ENCODE results near the gene PRKAA1.
A peak's percentile ranks its signal among the peaks of the same experiment; 100 is the strongest.
"Not testable (repeated sequence)": the region's sequence is repeated elsewhere in the genome, so short reads cannot be mapped to it uniquely, and the experiment has no call there.

The PRKAA1 gene

DNA sequence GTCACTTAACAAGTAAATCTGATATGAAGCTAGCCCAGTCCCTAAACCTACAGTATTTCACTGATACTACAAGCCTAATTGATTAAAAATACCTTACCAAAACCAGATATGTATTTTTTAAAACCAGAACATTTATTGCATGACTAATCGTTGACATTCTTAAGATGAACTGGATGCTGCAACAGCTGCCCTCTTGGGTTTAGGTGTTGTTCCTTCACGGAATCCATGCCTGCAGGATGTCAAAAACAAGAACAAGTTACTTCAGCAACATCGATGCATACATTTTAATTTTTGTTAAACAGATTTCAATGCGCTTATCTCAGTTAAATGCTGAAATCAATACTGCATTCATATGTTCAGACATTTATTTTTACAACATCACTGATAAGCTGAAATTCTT lies 34.2 kb upstream of the PRKAA1 start:
- FAIRE-seq (no peak), DNase-seq (ENCODE audit: insufficient read length) (no peak)
- TF ChIP-seq POLR2AphosphoS5 (IDR thresholded peaks at IDR 0.05; ENCODE audit: low read depth, low read length) = no peak
- no peak for TF ChIP-seq TAF1 (IDR thresholded peaks at IDR 0.05; ENCODE audit: borderline replicate concordance, low read depth, low read length)
- no peak for TF ChIP-seq POLR2A (IDR thresholded peaks at IDR 0.05; ENCODE audit: low read depth, low read length)

DNA sequence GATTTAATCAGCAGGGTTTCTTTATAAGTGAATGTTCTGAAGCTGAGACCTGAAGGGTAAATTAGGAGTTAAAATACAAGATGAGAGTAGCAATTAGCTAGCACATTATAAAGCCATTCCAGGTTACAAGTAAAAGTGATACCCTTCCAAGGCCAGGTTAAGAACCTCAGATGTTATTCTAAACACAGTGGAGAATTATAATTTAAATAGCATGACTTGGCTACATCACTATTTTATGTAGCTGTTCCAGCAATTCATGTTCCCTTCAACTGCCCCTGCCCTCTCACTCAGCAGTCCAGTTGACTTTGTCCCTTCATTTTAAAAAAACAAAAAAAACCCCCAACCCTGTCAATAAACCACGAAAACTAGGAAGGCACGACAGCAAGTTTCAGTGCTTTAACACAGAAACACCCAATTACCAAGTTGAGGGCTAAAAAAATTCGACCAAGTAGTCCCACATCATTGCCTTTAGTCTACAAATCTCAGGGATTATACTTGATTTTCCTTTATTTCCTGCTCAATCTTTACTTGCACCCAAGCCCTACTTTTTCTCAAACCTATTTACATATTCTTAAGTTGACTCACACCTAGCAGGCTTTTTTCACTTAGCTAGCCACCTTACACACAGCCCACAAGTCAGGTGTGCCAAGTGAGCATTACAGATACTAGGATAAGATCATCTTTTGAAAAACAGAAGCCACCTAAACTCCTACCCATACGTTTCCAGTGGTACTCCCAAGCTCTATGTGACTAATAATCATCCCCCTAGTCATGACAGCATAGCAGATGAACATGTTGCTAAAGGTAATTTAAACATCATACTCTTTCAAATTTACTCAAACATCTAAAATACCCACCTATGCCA lies 33.4 kb upstream of the PRKAA1 start:
- TF ChIP-seq POLR2A (IDR thresholded peaks at IDR 0.05; ENCODE audit: low read depth, low read length) (no peak), POLR2AphosphoS5 (IDR thresholded peaks at IDR 0.05; ENCODE audit: low read depth, low read length) (0 out of 2 replicates have a peak, but pooled peaks have one; percentile 2), TAF1 (IDR thresholded peaks at IDR 0.05; ENCODE audit: borderline replicate concordance, low read depth, low read length) (no peak)

DNA sequence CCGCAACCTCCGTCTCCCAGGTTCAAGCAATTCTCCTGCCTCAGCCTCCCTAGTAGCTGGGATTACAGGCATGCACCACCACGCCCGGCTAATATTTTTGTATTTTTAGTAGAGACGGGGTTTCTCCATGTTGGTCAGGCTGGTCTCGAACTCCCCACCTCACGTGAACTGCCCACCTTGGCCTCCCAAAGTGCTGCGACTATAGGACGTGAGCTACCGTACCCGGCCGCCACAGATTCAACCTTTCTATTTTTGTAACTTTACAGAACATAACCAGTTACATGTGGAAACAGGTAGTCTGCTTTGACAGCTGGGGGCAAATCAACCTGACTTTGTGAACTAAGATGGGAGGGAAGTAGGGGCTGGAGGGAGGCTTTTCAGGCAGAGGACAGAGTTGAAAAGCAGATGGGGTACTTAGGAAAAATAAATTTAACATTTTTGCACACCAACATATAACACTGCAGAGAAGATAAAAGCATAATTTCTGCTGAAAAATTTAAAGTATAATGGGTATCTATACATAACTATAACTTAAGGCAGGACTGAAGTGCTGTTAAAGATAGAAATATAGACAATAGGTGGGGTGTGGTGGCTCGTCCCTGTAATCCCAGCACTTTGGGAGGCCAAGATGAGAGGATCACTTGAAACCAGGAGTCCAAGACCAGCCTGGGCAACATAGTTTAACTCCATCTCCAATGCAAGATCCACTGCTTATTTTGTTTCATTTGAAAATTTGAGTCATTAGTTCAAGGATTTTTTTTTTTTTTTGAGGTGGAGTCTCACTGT lies 31.8 kb upstream of the PRKAA1 start:
- no peak for TF ChIP-seq POLR2A (IDR thresholded peaks at IDR 0.05; ENCODE audit: low read depth, low read length)
- no peak for TF ChIP-seq POLR2AphosphoS5 (IDR thresholded peaks at IDR 0.05; ENCODE audit: low read depth, low read length)
- TF ChIP-seq TAF1 (IDR thresholded peaks at IDR 0.05; ENCODE audit: borderline replicate concordance, low read depth, low read length) = no peak
- no peak for FAIRE-seq
- DNase-seq (ENCODE audit: insufficient read length) = no peak

More for the DNA sequence above, 33.4 kb upstream of the PRKAA1 start:
- FAIRE-seq = no peak
- no peak for DNase-seq (ENCODE audit: insufficient read length)

DNA sequence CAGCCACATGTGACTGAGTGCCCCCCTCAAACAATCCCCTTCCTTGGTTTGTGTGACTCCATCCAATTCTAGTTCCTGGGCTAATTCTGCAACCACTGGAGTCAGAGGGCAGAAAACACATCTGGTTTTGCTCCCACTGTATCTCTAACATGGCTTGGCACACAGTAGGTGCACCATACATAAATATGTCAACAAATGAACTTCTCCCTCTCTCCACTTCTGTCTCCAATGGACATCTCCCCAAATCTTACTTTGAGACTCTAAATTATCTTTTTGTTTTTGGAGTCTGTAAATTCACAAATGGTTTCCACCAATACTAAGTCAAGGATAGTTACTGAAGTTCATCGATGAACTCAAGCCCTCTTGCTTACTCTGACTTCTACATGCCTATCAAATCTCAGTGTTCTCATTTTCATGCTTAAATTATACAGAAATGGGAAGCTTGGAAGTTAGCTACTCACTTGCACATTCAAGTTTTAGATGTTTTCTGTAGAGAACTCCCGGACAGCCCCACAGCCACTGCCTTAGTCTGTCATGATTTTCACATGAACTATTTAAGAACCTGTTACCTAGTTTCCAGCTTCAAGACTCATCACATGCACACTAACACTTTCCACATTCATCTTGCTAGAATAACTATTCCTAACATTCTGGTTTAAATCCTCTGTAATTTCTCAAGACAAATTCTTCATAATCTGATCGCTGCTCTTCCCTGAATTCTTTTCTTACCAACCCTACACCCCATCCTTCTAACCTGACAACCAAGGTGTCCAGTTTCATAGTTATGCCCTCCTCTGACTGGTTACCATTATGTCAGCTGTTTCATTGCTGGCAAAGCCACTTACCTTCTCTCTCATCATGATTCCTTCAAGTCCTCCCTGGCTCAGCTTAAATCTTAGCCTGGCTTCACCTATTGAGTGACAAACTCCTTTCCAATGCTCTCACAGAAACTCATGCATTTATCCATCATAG lies 30.8 kb upstream of the PRKAA1 start:
- peak; percentile 89; the same call in 1 of the 2 replicates for TF ChIP-seq POLR2AphosphoS5 (IDR thresholded peaks at IDR 0.05; ENCODE audit: low read depth, low read length)
- TF ChIP-seq POLR2A (IDR thresholded peaks at IDR 0.05; ENCODE audit: low read depth, low read length) = peak; percentile 72
- no peak for TF ChIP-seq TAF1 (IDR thresholded peaks at IDR 0.05; ENCODE audit: borderline replicate concordance, low read depth, low read length)
- FAIRE-seq = no peak
- no peak for DNase-seq (ENCODE audit: insufficient read length)

DNA sequence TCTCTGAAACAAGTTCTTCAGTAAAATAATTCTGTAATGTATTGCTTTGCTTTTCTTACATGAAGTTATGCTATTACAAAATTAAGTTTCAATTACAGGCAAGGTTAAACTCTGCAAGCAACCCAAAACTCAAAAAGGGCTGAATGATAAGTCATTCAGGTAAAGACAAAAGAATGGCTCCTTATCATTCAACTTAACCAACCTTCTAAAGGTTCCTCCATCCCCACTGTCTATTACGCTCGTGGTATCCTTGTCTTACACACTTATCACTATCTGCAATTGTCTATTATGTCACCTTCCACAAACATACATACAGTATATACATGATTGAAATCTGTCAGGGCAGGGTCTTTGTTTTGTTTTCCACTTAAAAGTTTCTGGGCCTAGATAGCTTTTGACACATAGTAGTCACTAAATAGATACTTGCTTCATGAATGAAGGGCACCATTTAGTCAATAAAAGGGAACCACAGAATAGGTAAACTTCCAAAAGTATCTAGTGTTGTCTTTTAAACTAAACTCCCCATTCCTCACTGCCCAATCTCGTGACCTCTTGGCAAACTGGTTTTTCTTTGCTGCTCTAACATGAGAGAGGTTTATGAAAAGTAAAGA lies 30.0 kb upstream of the PRKAA1 start:
- TF ChIP-seq TAF1 (IDR thresholded peaks at IDR 0.05; ENCODE audit: borderline replicate concordance, low read depth, low read length) = no peak
- TF ChIP-seq POLR2A (IDR thresholded peaks at IDR 0.05; ENCODE audit: low read depth, low read length) = no peak; the same call in 1 of the 2 replicates
- TF ChIP-seq POLR2AphosphoS5 (IDR thresholded peaks at IDR 0.05; ENCODE audit: low read depth, low read length) = no peak; the same call in 1 of the 2 replicates
- DNase-seq (ENCODE audit: insufficient read length) (no peak), FAIRE-seq (no peak)

DNA sequence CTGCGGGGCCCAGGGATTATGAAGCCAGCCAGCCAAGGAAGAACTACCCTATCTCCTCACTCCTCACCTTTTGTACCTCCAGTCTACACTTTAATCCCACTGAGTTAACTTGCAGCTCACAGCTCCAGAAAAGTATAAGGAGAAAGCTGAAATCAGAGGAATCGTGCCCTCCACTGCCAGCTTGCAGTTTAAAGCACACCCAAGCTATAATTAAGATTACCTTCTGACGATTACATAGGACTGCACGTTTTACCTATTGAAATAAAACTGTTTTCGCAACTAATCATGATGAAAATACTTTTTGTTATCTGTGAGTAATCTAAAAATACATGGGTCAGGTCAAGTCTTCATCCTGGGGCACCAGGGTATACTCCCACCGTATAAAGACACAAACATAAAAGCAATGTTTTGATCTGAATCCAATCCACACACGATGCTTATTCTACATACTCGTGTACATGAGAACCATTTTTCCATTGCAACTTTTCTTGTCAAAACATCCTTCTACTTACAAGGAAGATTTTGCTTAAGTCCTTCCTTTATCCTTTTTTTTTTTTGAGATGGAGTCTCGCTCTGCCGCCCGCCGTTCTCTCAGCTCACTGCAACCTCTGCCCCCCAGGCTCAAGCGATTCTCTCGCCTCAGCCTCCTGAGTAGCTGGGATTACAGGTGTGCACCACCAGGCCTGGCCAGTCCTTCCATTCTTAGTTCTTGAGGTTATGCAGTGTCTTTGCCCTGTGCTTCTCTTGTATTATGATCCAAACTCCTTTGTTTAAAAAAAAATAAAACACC lies 29.2 kb upstream of the PRKAA1 start:
- TF ChIP-seq POLR2AphosphoS5 (IDR thresholded peaks at IDR 0.05; ENCODE audit: low read depth, low read length) = no peak; the same call in 1 of the 2 replicates
- TF ChIP-seq POLR2A (IDR thresholded peaks at IDR 0.05; ENCODE audit: low read depth, low read length) = peak; percentile 69
- TF ChIP-seq TAF1 (IDR thresholded peaks at IDR 0.05; ENCODE audit: borderline replicate concordance, low read depth, low read length) = no peak
- DNase-seq (ENCODE audit: insufficient read length) (no peak), FAIRE-seq (no peak)

DNA sequence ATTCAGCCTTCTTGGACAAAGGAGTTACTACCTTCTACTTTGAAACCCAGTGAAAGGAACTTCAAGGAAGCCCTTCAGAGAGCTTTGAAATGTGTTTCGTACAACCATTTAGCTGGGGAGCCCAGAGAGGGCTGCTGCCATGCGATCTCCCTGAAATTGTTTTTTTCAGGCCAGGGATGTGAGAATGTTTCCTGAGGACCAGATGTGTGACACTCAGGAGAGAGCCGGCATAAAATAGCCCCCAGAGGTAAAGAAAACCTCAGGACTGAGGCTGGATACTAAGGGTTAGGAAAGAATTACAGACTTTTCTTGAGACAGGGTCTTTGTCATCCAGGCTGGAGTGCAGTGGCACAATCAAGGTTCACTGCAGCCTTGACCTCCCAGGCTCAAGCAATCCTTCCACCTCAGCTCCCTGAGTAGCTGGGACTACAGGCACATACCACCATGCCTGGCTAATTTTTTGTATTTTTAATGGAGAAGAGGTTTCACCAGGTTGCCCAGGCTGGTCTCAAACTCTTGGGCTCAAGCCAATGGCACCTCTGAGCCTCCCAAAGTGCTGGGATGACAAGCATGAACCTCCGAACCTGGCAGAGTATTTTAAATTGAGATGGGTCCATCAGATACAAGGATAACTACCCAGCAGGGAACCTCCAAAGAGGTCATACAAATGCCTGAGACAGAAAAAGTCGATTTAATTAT lies 28.5 kb upstream of the PRKAA1 start:
- DNase-seq (ENCODE audit: insufficient read length) (no peak), FAIRE-seq (no peak)
- TF ChIP-seq POLR2AphosphoS5 (IDR thresholded peaks at IDR 0.05; ENCODE audit: low read depth, low read length) = peak; percentile 68
- no peak for TF ChIP-seq TAF1 (IDR thresholded peaks at IDR 0.05; ENCODE audit: borderline replicate concordance, low read depth, low read length)

DNA sequence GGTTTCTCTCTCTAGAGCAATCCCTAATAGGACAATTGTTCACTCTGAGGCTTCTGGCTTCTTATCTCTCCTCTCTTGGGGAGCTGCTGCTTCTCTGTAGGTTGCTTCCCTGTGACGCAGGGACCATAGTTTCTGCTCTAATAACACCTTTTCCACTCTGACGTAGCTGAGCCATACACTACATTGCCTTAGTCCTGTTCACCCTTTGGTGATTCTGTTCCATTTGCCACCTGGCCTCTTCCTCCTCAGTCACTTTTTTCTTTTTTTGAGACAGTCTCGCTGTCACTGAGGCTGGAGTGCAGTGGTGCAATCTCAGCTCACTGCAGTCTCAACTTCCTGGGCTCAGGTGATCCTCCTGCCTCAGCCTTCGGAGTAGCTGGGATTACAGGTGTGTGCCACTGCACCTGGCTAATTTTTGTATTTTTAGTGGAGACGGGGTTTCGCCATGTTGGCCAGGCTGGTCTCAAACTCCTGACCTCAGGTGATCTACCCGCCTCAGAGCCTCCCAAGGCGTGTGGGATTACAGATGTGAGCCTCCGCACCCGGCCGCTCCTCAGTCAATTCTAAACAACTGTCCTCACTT lies 27.4 kb upstream of the PRKAA1 start:
- peak; percentile 64; the same call in 1 of the 2 replicates for TF ChIP-seq POLR2AphosphoS5 (IDR thresholded peaks at IDR 0.05; ENCODE audit: low read depth, low read length)
- peak; percentile 57 for TF ChIP-seq POLR2A (IDR thresholded peaks at IDR 0.05; ENCODE audit: low read depth, low read length)
- DNase-seq (ENCODE audit: insufficient read length); FAIRE-seq: not testable (repeated sequence)

DNA sequence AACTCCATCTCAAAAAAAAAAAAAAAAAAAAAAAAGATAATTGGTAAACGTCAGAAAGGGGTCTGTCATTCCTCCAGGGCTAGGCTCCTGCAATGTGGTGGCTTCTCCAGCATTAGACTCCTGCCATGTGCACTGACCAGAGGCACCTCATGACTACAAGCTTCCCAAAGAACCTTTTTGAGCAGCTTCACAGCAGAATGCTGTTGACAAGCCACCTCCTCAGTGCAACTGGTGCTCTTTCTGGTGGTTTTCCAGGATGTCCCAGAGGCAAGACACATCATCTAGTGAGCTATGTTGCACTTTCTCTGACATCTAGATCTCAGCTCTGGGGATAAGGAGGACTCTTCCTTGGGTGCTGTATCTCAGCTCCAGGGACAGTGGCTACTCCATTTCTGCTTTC lies 25.3 kb upstream of the PRKAA1 start:
- TF ChIP-seq POLR2A (IDR thresholded peaks at IDR 0.05; ENCODE audit: low read depth, low read length) = no peak
- TF ChIP-seq TAF1 (IDR thresholded peaks at IDR 0.05; ENCODE audit: borderline replicate concordance, low read depth, low read length) = no peak
- no peak for TF ChIP-seq POLR2AphosphoS5 (IDR thresholded peaks at IDR 0.05; ENCODE audit: low read depth, low read length)
- FAIRE-seq (no peak), DNase-seq (ENCODE audit: insufficient read length) (no peak)

All from GM12892 (cell line).